IMR-90 (cell line): ENCODE results near the gene DACT1. TPM values are rescaled to one million over a fixed set of nuclear protein-coding genes. Genes with fewer than 3 reads are reported as not detected.

Experiments used
- ATAC-seq: fragments of 200-7000 bp; cut with Tn5 transposase; 2 replicates; pipeline ENCODE4 v1.9.1; 2020; ENCODE audit warnings: low read depth, mild to moderate bottlenecking, moderate library complexity
- BruUV-seq: library from RNA; stranded (reverse); fragments of 400-500 nt; replicated peaks from 2 replicates; lab custom pipeline; 2021; lab: Mats Ljungman, UMichigan
- CTCF ChIA-PET: fragments of 300-600 bp; formaldehyde crosslinking; extraction: SDS; loops from one replicate; lab custom pipeline; 2021; ENCODE audit warnings: antibody characterized with exemption; lab: Yijun Ruan, JAX
- POLR2A ChIA-PET: fragments of 300-600 bp; sonication (Branson Sonifier 250); formaldehyde crosslinking; loops from one replicate; lab custom pipeline; 2022; ENCODE audit warnings: antibody characterized with exemption; ENCODE audit not compliant: unreplicated experiment; lab: Charles Lee
- DNase-seq: peaks from one replicate; pipeline ENCODE4 v3.0.0; 2013
- H2AFZ ChIP-seq: replicated peaks from 2 replicates; pipeline ENCODE3; 2013; ENCODE audit warnings: low read length, mild to moderate bottlenecking; ENCODE audit not compliant: poor library complexity
- H2AK5ac ChIP-seq: 2 replicates; pipeline ENCODE4 v1.6.1; 2013; ENCODE audit warnings: low read depth, low read length, inconsistent platforms
- H2AK9ac ChIP-seq: replicated peaks from 2 replicates; pipeline ENCODE3; 2013; ENCODE audit warnings: mild to moderate bottlenecking, low read depth, low read length, moderate library complexity; ENCODE audit not compliant: poor library complexity
- H2BK120ac ChIP-seq: 2 replicates; pipeline ENCODE4 v1.6.1; 2013; ENCODE audit warnings: low read depth, low read length, inconsistent platforms
- H2BK15ac ChIP-seq: 3 replicates; pipeline ENCODE4 v1.6.1; 2013; ENCODE audit warnings: low read depth, low read length, inconsistent platforms
- H2BK20ac ChIP-seq: 2 replicates; pipeline ENCODE4 v1.6.1; 2013; ENCODE audit warnings: low read depth, mild to moderate bottlenecking, inconsistent platforms, low read length, moderate library complexity
- H2BK5ac ChIP-seq: 2 replicates; pipeline ENCODE4 v1.6.1; 2013; ENCODE audit warnings: mild to moderate bottlenecking, low read depth, low read length, inconsistent platforms; ENCODE audit not compliant: poor library complexity, severe bottlenecking
- H3K14ac ChIP-seq: replicated peaks from 2 replicates; pipeline ENCODE4 v1.6.1; 2013; ENCODE audit warnings: low read depth, low read length, inconsistent platforms
- H3K18ac ChIP-seq: 2 replicates; pipeline ENCODE4 v1.6.1; 2013; ENCODE audit warnings: low read depth, low read length, control low read depth
- H3K23ac ChIP-seq: 2 replicates; pipeline ENCODE4 v1.6.1; 2013; ENCODE audit warnings: low read depth, low read length, inconsistent platforms
- H3K27ac ChIP-seq: 2 replicates; pipeline ENCODE4 v1.5.1; 2013; ENCODE audit warnings: mild to moderate bottlenecking, control low read depth, low read length; ENCODE audit not compliant: insufficient read depth
- H3K27me3 ChIP-seq: 2 replicates; pipeline ENCODE4 v1.6.1; 2013; ENCODE audit warnings: low read length; ENCODE audit not compliant: control insufficient read depth, insufficient read depth
- H3K36me3 ChIP-seq: 2 replicates; pipeline ENCODE4 v1.6.1; 2013; ENCODE audit warnings: low read length, mixed read lengths; ENCODE audit not compliant: control insufficient read depth, insufficient read depth
- H3K4ac ChIP-seq: 2 replicates; pipeline ENCODE4 v1.6.1; 2013; ENCODE audit warnings: low read depth, low read length, inconsistent platforms
- H3K4me1 ChIP-seq: 2 replicates; pipeline ENCODE4 v1.6.1; 2013; ENCODE audit warnings: low read length, mixed read lengths; ENCODE audit not compliant: control insufficient read depth, insufficient read depth
- H3K4me2 ChIP-seq: 2 replicates; pipeline ENCODE4 v1.6.1; 2013; ENCODE audit warnings: low read depth, mild to moderate bottlenecking, control low read depth, low read length, moderate library complexity
- H3K4me3 ChIP-seq: 2 replicates; pipeline ENCODE4 v1.5.1; 2013; ENCODE audit warnings: low read depth, mild to moderate bottlenecking, control low read depth, low read length, moderate library complexity; ENCODE audit not compliant: insufficient read depth
- H3K56ac ChIP-seq: 2 replicates; pipeline ENCODE4 v1.6.1; 2013; ENCODE audit warnings: low read length, inconsistent platforms; ENCODE audit not compliant: insufficient read depth; ENCODE audit errors: extremely low read depth
- H3K79me1 ChIP-seq, 2 experiments: 2 replicates each; pipeline ENCODE4 v1.6.1; 2013; ENCODE audit warnings: low read length in 2 of 2, inconsistent platforms in 1 of 2, low read depth in 1 of 2
- H3K9ac ChIP-seq: 2 replicates; pipeline ENCODE4 v1.6.1; 2013; ENCODE audit warnings: low read depth, low read length, control low read depth
- H3K9me1 ChIP-seq: 2 replicates; pipeline ENCODE4 v1.6.1; 2013; ENCODE audit warnings: low read length, inconsistent platforms; ENCODE audit not compliant: insufficient read depth
- H3K9me3 ChIP-seq: 2 replicates; pipeline ENCODE4 v1.6.1; 2013; ENCODE audit warnings: low read length; ENCODE audit not compliant: control insufficient read depth, insufficient read depth
- H4K20me1 ChIP-seq: 2 replicates; pipeline ENCODE4 v1.6.1; 2013; ENCODE audit warnings: low read length, inconsistent platforms; ENCODE audit not compliant: insufficient read depth
- H4K5ac ChIP-seq: 2 replicates; pipeline ENCODE4 v1.6.1; 2013; ENCODE audit warnings: mild to moderate bottlenecking, low read depth, low read length, control low read depth
- H4K8ac ChIP-seq, 2 experiments: 2 replicates each; pipeline ENCODE4 v1.6.1; 2013; ENCODE audit warnings: low read depth in 2 of 2, low read length in 2 of 2, control low read depth in 1 of 2, inconsistent platforms in 1 of 2
- H4K91ac ChIP-seq: 2 replicates; pipeline ENCODE4 v1.6.1; 2013; ENCODE audit warnings: low read depth, low read length, inconsistent platforms; ENCODE audit not compliant: insufficient read depth
- BHLHE40 ChIP-seq: fragments of 150-350 bp; IDR thresholded peaks from 2 replicates; pipeline ENCODE4 v1.6.1; 2016; ENCODE audit warnings: mild to moderate bottlenecking, low read depth, low read length
- CEBPB ChIP-seq: IDR thresholded peaks from 2 replicates; pipeline ENCODE4 v1.6.1; 2012; ENCODE audit warnings: low read depth, low read length, improper control_type of control experiment
- CHD1 ChIP-seq: IDR thresholded peaks from 2 replicates; pipeline ENCODE4 v1.6.1; 2012; ENCODE audit warnings: low read depth, low read length, improper control_type of control experiment
- FOS ChIP-seq: fragments of 150-350 bp; IDR thresholded peaks from 2 replicates; pipeline ENCODE4 v1.6.1; 2016; ENCODE audit warnings: low read depth, low read length
- MAFK ChIP-seq: IDR thresholded peaks from 2 replicates; pipeline ENCODE4 v1.6.1; 2012; ENCODE audit warnings: low read depth, low read length, improper control_type of control experiment
- MXI1 ChIP-seq: IDR thresholded peaks from 2 replicates; pipeline ENCODE4 v1.6.1; 2012; ENCODE audit warnings: low read depth, mild to moderate bottlenecking, low read length, moderate library complexity, borderline replicate concordance
- RAD21 ChIP-seq: IDR thresholded peaks from 2 replicates; pipeline ENCODE4 v1.6.1; 2012; ENCODE audit warnings: low read length, improper control_type of control experiment
- RCOR1 ChIP-seq: IDR thresholded peaks from 2 replicates; pipeline ENCODE4 v1.6.1; 2012; ENCODE audit warnings: mild to moderate bottlenecking, low read length, improper control_type of control experiment; ENCODE audit not compliant: insufficient replicate concordance
- RFX5 ChIP-seq: IDR thresholded peaks from 2 replicates; pipeline ENCODE4 v1.8.0; 2012; ENCODE audit warnings: low read depth, mild to moderate bottlenecking, low read length, moderate library complexity
- SMC3 ChIP-seq: fragments of 150-350 bp; IDR thresholded peaks from 2 replicates; pipeline ENCODE4 v1.6.1; 2016; ENCODE audit warnings: low read depth, mild to moderate bottlenecking, antibody characterized with exemption, low read length, moderate library complexity
- WGBS, 2 experiments: methylation state at CpG; one replicate each; pipeline versions ENCODE4 v1.1.5 to v1.1.7; 2013; ENCODE audit warnings: missing lambda C conversion rate in 2 of 2; ENCODE audit not compliant: insufficient read length in 1 of 2; ENCODE audit errors: extremely low coverage in 2 of 2; 5-methylcytosine and 5-hydroxymethylcytosine counted together
- dilution Hi-C: fragments of 300-500 bp; cut with HindIII; formaldehyde crosslinking; loops from one replicate; pipeline ENCODE4 v1.14.3; 2018; ENCODE audit warnings: low sequenced_read_pairs; ENCODE audit not compliant: unreplicated experiment
- in situ Hi-C: fragments of 300-500 bp; cut with MboI; formaldehyde crosslinking; loops from 3 replicates; pipeline ENCODE4 v1.14.3; 2019; ENCODE audit warnings: low sequenced_read_pairs, inconsistent platforms, mixed read lengths
- intact Hi-C: fragments of 100-400 bp; cut with micrococcal nuclease; formaldehyde crosslinking; loops from 2 replicates; pipeline ENCODE4 v1.10.0; 2022
- polyA plus RNA-seq, 3 experiments: library from polyadenylated mRNA; depleted of rRNA; stranded (reverse); fragments of >200 nt; gene quantifications; 2 replicates each; pipeline ENCODE4 v1.2.3, GENCODE V29; 2012; ENCODE audit warnings: low replicate concordance in 1 of 3
- total RNA-seq: library from RNA; depleted of rRNA; stranded (reverse); fragments of >200 nt; gene quantifications from 2 replicates; pipeline ENCODE4 v1.2.3, GENCODE V29; 2012

DACT1 gene
- total and polyA plus RNA-seq, 2 of the 4 experiments (the other 2 are of a cell fraction) = 6.5 to 9.7 TPM

- BruUV-seq = no TSS peak
- Histone ChIP-seq H3K4ac (no peak overlapping the region), H4K8ac (no peak overlapping the region), H3K4me1 (no peaks in the 10 kb centered on the region), H3K9me1 (peaks cover 7% of the 10 kb centered on the region; the same call in 1 of the 2 replicates), H2BK120ac (no peak overlapping the region), H3K18ac (no peak overlapping the region), H4K5ac (no peak overlapping the region), H3K14ac (no peak overlapping the region), H2AK5ac (no peak overlapping the region), H3K27me3 (no peaks in the 10 kb centered on the region), H3K56ac (no peak overlapping the region), H2BK20ac (no peak overlapping the region), H2BK15ac (no peak overlapping the region), H3K4me3 (no peak overlapping the region), H4K91ac (no peak overlapping the region), H2AK9ac (no peak overlapping the region), H2AFZ (no peak overlapping the region), H4K20me1 (no peaks in the 10 kb centered on the region), H3K27ac (no peak overlapping the region), H3K36me3 (peaks cover 30% of the 10 kb centered on the region), H3K79me1 (peaks cover 6 to 9% of the 10 kb centered on the region in 2 experiments; a peak in 3 of 4 replicates), H3K23ac (no peak overlapping the region), H3K4me2 (no peak overlapping the region), H2BK5ac (no peak overlapping the region), H3K9me3 (no peaks in the 10 kb centered on the region; the same call in 1 of the 2 replicates), H3K9ac (no peak overlapping the region)
- TF ChIP-seq FOS (no peak), BHLHE40 (no peak), MXI1 (no peak), RAD21 (no peak), CHD1 (no peak), RCOR1 (no peak), SMC3 (no peak), MAFK (no peak), RFX5 (no peak), CEBPB (no peak)
- ATAC-seq (no peak), DNase-seq (no peak)
- dilution Hi-C loops = no loop called here
- in situ Hi-C loops = loop anchor here (10.0 to 25.0 kb wide), 2 partner anchors 379 to 817 kb away; partner anchors contain the start of gene GPR135
- ChIA-PET CTCF (interaction anchor here (0.9 kb wide), 1 partner anchor 8 kb away, joined by 3 read pairs; no protein-coding TSS in a partner anchor), POLR2A (no interaction called here)
- intact Hi-C loops = no loop called here
- WGBS, 2 experiments = 95% methylated on average over 20 of the region's 20 CpGs; no CpG with 5 or more reads in 1 of the 2 experiments
Measured at GRCh38 chr14:58645641-58646040, 7.9 kb downstream of the DACT1 start.
